Tibial nerve (tissue), 4 donors: ENCODE measurements around the gene TMEM220. TPM values are rescaled to one million over a fixed set of nuclear protein-coding genes. Genes with fewer than 3 reads are reported as not detected.

Experiments used
- DNase-seq, 2 donors: peaks; one replicate each; pipeline ENCODE4 v3.0.0-alpha.2; 2019; ENCODE audit warnings: low spot score in 2 of 2
- H3K27ac ChIP-seq, 4 donors: fragments of 200-600 bp; sonication (generic) in 3 of 4; one replicate each; pipeline ENCODE4 v1.5.1; 2017 to 2019; ENCODE audit warnings: mild to moderate bottlenecking in 1 of 4
- H3K27me3 ChIP-seq, 2 donors: fragments of 200-600 bp; sonication (generic) in 1 of 2; one replicate each; pipeline versions ENCODE4 v1.5.1 to v1.6.0; 2017 to 2019
- H3K36me3 ChIP-seq, 3 donors: fragments of 200-600 bp; sonication (generic); one replicate each; pipeline ENCODE4 v1.5.1; 2018 to 2019
- H3K4me1 ChIP-seq, 4 donors: fragments of 200-600 bp; sonication (generic) in 3 of 4; one replicate each; pipeline ENCODE4 v1.5.1; 2017 to 2019
- H3K4me3 ChIP-seq, 4 donors: fragments of 200-600 bp; sonication (generic) in 3 of 4; one replicate each; pipeline ENCODE4 v1.5.1; 2017 to 2019; ENCODE audit warnings: mild to moderate bottlenecking in 1 of 4, moderate library complexity in 1 of 4
- H3K9me3 ChIP-seq, 4 donors: fragments of 200-600 bp; sonication (generic) in 3 of 4; one replicate each; pipeline ENCODE4 v1.5.1; 2017 to 2019
- CTCF ChIP-seq, 5 experiments: fragments of 200-600 bp in 3 of 5; fragments of 450-650 bp in 2 of 5; sonication (generic) in 3 of 5; IDR thresholded peaks; one replicate each; pipeline ENCODE4 v1.5.1; 2016 to 2019; ENCODE audit warnings: antibody characterized with exemption in 5 of 5, mild to moderate bottlenecking in 3 of 5, moderate library complexity in 2 of 5
- EP300 ChIP-seq, 2 donors: sonication (generic); formaldehyde crosslinking; IDR thresholded peaks; one replicate each; pipeline ENCODE4 v1.6.1; 2017; ENCODE audit warnings: antibody characterized with exemption in 2 of 2, mild to moderate bottlenecking in 1 of 2
- POLR2A ChIP-seq, 2 donors: fragments of 450-650 bp; IDR thresholded peaks; one replicate each; pipeline ENCODE4 v1.6.1; 2017; ENCODE audit warnings: antibody characterized with exemption in 2 of 2, mild to moderate bottlenecking in 2 of 2, moderate library complexity in 2 of 2
- WGBS, 2 donors: methylation state at CpG; one replicate each; pipeline ENCODE4 v1.1.5; 2018; 5-methylcytosine and 5-hydroxymethylcytosine counted together
- total RNA-seq, 4 donors: library from RNA; depleted of rRNA; stranded (reverse); fragments of >200 nt; gene quantifications; one replicate each; pipeline ENCODE4 v1.1.0, GENCODE V29; 2016

Gene TMEM220
- total RNA-seq, 4 donors from 2014 or later: 4.5 to 9.2 (median 8.9) TPM

GRCh38 chr17:10705727-10706126 lies 24.1 kb downstream of the TMEM220 start:
- no peak for DNase-seq
- Histone ChIP-seq H3K4me3 (no peak overlapping the region), H3K4me1 (peaks cover 0 to 15% (median 6%) of the 10 kb centered on the region in 4 donors), H3K27me3 (no peaks in the 10 kb centered on the region), H3K36me3 (peaks cover 0 to 57% (median 7%) of the 10 kb centered on the region in 3 donors), H3K9me3 (no peaks in the 10 kb centered on the region), H3K27ac (no peak overlapping the region)
- 86 to 91% methylated on average over 5 of the region's 5 CpGs for WGBS, 2 donors
- TF ChIP-seq EP300 (IDR thresholded peaks at IDR 0.05) (no peak), POLR2A (IDR thresholded peaks at IDR 0.05) (no peak), CTCF (IDR thresholded peaks at IDR 0.05) (no peak)

- no peak overlapping the region for H3K4me3 ChIP-seq
- no peak for DNase-seq
- WGBS, 2 donors: 43 to 48% methylated on average over 2 of the region's 2 CpGs
- no peaks in the 10 kb centered on the region for H3K9me3 ChIP-seq
- H3K4me1 ChIP-seq: peaks cover 0 to 35% (median 15%) of the 10 kb centered on the region in 4 donors
- H3K36me3 ChIP-seq: peaks cover 0 to 27% (median 3%) of the 10 kb centered on the region in 3 donors
- H3K27me3 ChIP-seq: no peaks in the 10 kb centered on the region
- H3K27ac ChIP-seq: no peak overlapping the region
- no peak for TF ChIP-seq EP300 (IDR thresholded peaks at IDR 0.05)
- TF ChIP-seq POLR2A (IDR thresholded peaks at IDR 0.05): no peak
- no peak for TF ChIP-seq CTCF (IDR thresholded peaks at IDR 0.05)
These were observed 27.2 kb downstream of the TMEM220 start for GRCh38 chr17:10702574-10702973.

GRCh38 chr17:10699856-10700255 lies 30.0 kb downstream of the TMEM220 start:
- no peak for DNase-seq
- peaks cover 0 to 5% (median 0%) of the 10 kb centered on the region in 3 donors for H3K36me3 ChIP-seq
- no peak overlapping the region for H3K4me3 ChIP-seq
- TF ChIP-seq POLR2A (IDR thresholded peaks at IDR 0.05): no peak
- TF ChIP-seq CTCF (IDR thresholded peaks at IDR 0.05): no peak
- no peak for TF ChIP-seq EP300 (IDR thresholded peaks at IDR 0.05)
- peak overlapping the region in 1 of 4 donors; percentile 47 for H3K27ac ChIP-seq
- peaks cover 0 to 48% (median 23%) of the 10 kb centered on the region in 4 donors for H3K4me1 ChIP-seq
- H3K27me3 ChIP-seq: no peaks in the 10 kb centered on the region
- no peaks in the 10 kb centered on the region for H3K9me3 ChIP-seq
- WGBS, 2 donors: 84 to 88% methylated on average over 1 of the region's 1 CpG

GRCh38 chr17:10698096-10698818 lies 31.6 kb downstream of the TMEM220 start:
- H3K9me3 ChIP-seq: no peaks in the 10 kb centered on the region
- no peaks in the 10 kb centered on the region for H3K27me3 ChIP-seq
- H3K36me3 ChIP-seq: peaks cover 0 to 16% (median 0%) of the 10 kb centered on the region in 3 donors
- H3K27ac ChIP-seq: peak overlapping the region; percentile 81 to 96 (median 96)
- 17 to 18% methylated on average over 18 of the region's 18 CpGs for WGBS, 2 donors
- H3K4me1 ChIP-seq: peaks cover 0 to 44% (median 23%) of the 10 kb centered on the region in 4 donors
- DNase-seq: peak in 1 of 2 donors; percentile 13
- TF ChIP-seq POLR2A (IDR thresholded peaks at IDR 0.05): no peak
- TF ChIP-seq EP300 (IDR thresholded peaks at IDR 0.05): no peak
- TF ChIP-seq CTCF (IDR thresholded peaks at IDR 0.05): no peak
- H3K4me3 ChIP-seq: peak overlapping the region; percentile 61 to 99 (median 86)
